A673 (cell line): Measurements from ENCODE around the gene B4GALNT3.

ENCODE experiments used
- CTCF ChIP-seq: fragments of 300-800, 200-600 bp; sonication (generic); conservative IDR thresholded peaks from 2 replicates; pipeline ENCODE4 v1.5.1; 2017; ENCODE audit warnings: low read depth, mild to moderate bottlenecking, antibody characterized with exemption, low read length, moderate library complexity, mixed read lengths
- EZH2 ChIP-seq: fragments of 200-600 bp; sonication (generic); IDR thresholded peaks from 2 replicates; pipeline ENCODE4 v1.6.1; 2017; ENCODE audit warnings: borderline replicate concordance, low read depth, mild to moderate bottlenecking, mixed read lengths, antibody characterized with exemption, low read length; ENCODE audit not compliant: poor library complexity, severe bottlenecking

DNA sequence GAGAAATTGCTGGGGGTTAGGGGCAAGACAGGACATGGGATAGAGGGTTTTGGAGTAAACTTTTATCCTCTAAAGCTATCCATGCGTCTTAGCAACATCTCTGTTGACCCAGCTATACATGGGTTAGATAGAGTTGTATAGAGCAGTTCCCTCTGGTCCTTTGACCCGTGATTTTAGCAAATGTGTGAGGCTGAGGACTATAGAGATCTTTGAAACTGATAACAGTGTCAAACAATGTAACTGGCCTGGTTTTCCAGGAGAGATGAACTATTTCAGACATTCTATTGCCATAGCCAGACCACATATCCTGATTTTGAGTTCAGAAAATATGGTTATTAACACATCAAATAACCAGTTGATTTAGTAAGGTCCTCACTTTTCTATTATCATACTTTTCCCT lies 60.4 kb downstream of the B4GALNT3 start:
- TF ChIP-seq CTCF (no peak), EZH2 (no peak)
